Superior temporal gyrus (tissue), 1 donor: ENCODE measurements around the gene NYAP2.
A peak's percentile ranks its signal among the peaks of the same experiment; 100 is the strongest.

Experiments used
- DNase-seq: peaks from one replicate; pipeline ENCODE4 v3.0.0-alpha.2; 2016; ENCODE audit errors: extremely low spot score

Gene NYAP2

DNA sequence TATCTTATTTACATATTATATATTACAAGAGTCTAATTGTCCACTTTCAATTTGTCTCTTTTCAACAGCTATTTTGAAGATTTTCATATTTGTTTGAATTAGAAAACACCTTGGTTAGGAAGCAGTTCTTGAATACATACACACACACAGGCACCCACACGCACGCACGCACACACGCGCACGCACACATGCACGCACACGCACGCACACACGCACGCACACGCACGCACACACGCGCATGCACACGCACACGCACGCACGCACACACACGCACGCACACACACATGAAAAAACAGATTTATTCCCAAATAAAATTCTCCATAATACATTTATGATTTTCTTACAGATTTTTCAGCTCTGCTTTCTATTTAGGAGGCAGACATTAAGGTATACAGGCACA is 220.7 kb downstream of the NYAP2 start:
- no peak for DNase-seq

DNA sequence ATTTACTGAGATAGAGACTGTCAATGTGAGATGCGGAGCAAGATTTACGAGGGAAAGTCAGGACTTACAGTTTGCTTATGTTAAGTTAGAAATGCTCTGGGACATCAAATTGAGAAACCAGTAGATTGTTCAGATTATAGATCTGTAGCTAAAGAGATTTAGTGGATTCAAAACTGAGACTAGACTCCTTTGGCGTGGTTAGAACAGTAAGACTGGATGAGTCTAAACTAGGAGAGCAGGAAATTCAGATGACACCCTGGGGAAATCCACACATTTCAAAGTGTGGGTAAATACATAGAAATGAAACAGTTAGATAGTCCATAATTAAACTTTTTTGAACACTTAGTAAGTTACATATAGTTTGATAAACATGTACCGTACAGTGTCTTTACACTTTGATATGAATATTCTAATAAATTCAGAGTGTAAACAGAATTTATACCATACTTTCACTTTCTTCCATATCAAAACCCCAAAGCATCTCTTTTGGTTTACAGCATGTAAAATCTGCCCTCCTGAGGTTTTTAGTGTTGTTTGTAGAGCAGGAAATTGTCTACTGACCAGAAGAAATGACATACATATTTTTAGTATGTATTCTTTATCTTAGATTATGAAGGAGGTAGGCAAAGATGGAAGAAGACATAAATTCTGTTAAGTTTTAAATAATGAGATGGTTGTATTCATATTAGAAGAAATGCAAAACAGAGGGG is 231.5 kb downstream of the NYAP2 start:
- no peak for DNase-seq

GRCh38 chr2:225632351-225632750 is 232.8 kb downstream of the NYAP2 start:
- no peak for DNase-seq

DNA sequence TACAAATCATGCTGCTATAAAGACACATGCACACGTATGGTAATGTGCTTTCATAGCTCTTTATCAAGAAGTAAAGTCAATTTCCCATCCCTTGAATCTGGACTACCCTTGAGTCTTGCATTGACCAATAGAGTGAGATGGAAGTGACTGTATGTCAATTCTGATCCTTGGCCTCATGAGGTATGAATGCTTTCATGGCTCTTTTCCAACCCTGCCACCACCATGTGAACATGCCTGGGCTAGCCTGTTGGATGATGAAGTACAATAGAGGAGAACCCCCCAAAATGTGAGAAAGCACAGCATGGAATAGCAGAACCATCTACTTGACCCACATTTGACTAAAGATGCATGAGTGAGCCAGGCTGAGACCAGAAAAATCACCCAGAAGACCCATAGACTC is 237.0 kb downstream of the NYAP2 start:
- no peak for DNase-seq

GRCh38 chr2:225637259-225637658 is 237.7 kb downstream of the NYAP2 start:
- no peak for DNase-seq

GRCh38 chr2:225640550-225640949 is 241.0 kb downstream of the NYAP2 start:
- no peak for DNase-seq

GRCh38 chr2:225649274-225649673 is 249.8 kb downstream of the NYAP2 start:
- no peak for DNase-seq

- DNase-seq = no peak
Observed at GRCh38 chr2:225650041-225650440, 250.5 kb downstream of the NYAP2 start.

- peak; percentile 94 for DNase-seq
Observed at GRCh38 chr2:225660262-225661131, 261.0 kb downstream of the NYAP2 start.

GRCh38 chr2:225662101-225662500 is 262.6 kb downstream of the NYAP2 start:
- no peak for DNase-seq

DNA sequence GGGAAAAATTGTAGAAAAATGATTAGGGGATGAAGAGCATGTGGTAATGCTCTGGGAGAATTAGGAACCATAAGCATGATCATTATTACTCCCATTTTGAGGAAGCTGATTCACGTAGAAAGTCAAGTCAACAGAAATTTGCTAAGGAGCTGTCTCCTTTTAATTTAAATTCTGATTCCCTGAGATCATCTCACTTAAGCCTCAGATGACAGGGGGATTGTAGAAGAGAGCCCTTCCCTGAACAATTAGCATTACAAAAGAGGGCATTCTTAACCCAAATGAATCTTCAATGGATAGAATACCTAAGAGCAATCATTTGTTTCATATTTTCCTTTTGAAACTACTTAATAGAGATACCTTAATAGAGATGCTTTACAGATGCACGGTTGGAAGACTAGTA is 267.9 kb downstream of the NYAP2 start:
- DNase-seq = no peak

DNA sequence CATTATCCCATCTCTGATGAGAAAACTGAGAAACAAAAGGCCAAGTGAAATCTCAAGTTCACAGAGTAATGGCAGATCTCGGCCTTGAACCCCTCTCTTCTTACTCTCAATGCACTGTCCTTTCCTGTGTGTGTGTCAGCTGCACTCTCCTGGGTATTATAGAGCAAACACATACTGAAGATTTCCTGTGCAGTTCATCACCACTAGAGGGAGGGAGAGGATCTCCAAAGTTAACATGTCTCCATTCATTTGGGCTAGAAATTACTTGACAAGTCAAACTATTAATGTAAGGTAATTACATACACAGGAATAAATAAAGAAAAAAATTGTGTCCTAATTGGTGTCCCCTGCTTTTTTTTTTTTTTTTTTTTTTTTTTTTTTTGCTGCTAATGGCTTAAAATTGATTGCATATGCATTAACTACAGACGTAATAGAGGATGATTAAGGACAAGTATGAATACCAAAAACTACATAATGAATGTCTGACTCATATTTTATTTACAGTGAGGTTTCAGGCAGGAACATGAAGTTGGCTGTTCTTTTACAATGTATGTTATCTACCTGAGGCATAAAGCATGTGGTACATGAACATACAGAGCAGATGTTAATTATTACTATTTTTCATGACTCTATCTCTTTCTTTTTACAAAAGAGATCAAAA is 269.2 kb downstream of the NYAP2 start:
- DNase-seq = peak; percentile 86

GRCh38 chr2:225670111-225670974 is 270.8 kb downstream of the NYAP2 start:
- DNase-seq = peak; percentile 54

GRCh38 chr2:225678792-225679191 is 279.3 kb downstream of the NYAP2 start:
- no peak for DNase-seq

DNA sequence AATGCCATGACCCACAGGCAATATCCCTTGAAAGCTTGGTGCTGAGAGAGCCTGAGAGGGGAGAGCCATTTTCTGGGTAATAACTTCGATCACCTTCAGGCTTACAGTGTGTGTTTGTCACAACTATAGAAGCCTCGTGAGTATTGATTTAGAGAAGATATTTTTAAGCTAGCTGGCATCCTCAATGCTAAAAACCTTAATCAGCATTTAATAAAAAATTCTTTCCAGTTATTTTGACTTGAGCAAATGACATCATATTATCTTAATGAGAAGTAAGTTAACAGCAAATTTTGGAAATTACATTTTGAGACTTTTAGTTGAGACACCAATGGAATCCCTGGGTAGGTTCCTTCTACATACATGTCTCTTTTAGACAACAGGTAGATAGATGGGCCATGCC is 283.7 kb downstream of the NYAP2 start:
- DNase-seq = no peak

GRCh38 chr2:225690153-225690552 is 290.6 kb downstream of the NYAP2 start:
- no peak for DNase-seq

- no peak for DNase-seq
Observed at GRCh38 chr2:225691711-225692110, 292.2 kb downstream of the NYAP2 start.

GRCh38 chr2:225693259-225693658 is 293.7 kb downstream of the NYAP2 start:
- DNase-seq = no peak

DNA sequence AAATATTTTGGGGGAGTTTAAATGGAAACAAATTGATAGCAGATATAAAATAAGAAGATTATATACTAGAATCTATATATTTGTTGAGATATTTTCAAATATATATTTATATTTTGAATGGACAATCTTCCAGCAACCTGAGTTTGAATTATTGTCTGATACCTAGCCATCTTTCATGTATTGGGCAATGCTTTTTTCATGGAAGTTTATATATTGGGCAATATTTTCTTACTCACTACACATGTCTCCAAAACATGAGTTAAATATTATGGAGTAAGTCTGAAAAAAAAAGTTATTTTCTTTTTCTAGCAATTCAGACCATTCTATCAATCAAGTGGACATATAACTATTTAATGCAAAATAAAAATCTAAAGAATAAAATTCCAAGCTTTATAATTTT is 295.2 kb downstream of the NYAP2 start:
- DNase-seq = no peak

DNA sequence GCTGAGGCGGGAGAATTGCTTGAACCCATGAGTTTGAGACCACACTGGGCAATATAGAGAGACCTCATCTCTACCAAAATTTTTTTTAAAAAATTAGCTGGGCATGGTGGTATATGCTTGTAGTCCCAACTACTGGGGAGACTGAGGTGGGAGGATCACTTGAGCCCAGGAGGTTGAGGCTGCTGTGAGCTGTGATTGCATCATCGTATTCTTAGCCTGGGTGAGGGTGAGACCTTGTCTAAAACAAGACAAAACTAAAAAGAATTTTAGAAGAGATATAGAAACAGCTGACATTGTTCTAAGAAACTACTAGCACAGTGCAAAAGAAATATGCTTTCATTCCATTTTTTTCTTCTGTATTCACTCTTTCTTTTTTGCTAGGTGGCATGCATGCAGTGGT is 298.4 kb downstream of the NYAP2 start:
- no peak for DNase-seq
